IPS-15b (cell line): Measurements from ENCODE around the gene ANKK1.

Experiments
- H3K27me3 ChIP-seq: one replicate; pipeline ENCODE4 v1.6.1; 2013; ENCODE audit warnings: low read length; ENCODE audit not compliant: control insufficient read depth, insufficient read depth
- H3K36me3 ChIP-seq: one replicate; pipeline ENCODE4 v1.6.1; 2013; ENCODE audit warnings: low read length; ENCODE audit not compliant: control insufficient read depth, insufficient read depth
- H3K4me1 ChIP-seq: one replicate; pipeline ENCODE4 v1.6.1; 2013; ENCODE audit warnings: mild to moderate bottlenecking, low read length; ENCODE audit not compliant: control insufficient read depth, insufficient read depth
- H3K4me3 ChIP-seq: one replicate; pipeline ENCODE4 v1.5.1; 2013; ENCODE audit warnings: low read depth, low read length
- H3K9ac ChIP-seq: one replicate; pipeline ENCODE4 v1.6.1; 2013; ENCODE audit warnings: low read depth, mild to moderate bottlenecking, low read length
- H3K9me3 ChIP-seq: one replicate; pipeline ENCODE4 v1.6.1; 2013; ENCODE audit warnings: mild to moderate bottlenecking, low read length; ENCODE audit not compliant: control insufficient read depth, insufficient read depth

Gene ANKK1

GRCh38 chr11:113384551-113384950 is 3.0 kb upstream of the ANKK1 start:
- Histone ChIP-seq H3K9ac (no peak overlapping the region), H3K9me3 (no peaks in the 10 kb centered on the region), H3K27me3 (peaks cover 8% of the 10 kb centered on the region), H3K4me1 (peaks cover 9% of the 10 kb centered on the region), H3K36me3 (no peaks in the 10 kb centered on the region), H3K4me3 (no peak overlapping the region)

DNA sequence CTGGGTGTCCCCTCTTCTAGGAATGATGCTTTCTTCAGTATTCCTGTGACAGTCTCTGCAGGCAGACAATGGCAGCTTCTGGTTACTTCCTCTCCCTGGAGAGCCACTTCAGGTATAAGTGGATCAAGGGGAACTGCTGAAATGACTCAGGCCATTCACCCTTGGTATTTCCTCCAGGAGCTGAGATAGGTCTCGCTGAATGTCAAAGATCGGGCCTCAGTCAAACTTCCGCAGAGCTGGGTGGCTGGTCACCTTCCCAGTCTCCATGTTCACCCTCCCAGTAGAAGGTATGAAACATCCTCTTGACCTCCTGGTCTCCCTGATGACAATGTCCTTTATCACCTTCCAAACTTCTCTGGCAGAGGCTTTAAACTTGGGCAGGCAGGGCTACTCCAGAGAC is 1.8 kb upstream of the ANKK1 start:
- H3K4me3 ChIP-seq: no peak overlapping the region
- no peak overlapping the region for H3K9ac ChIP-seq
- no peaks in the 10 kb centered on the region for H3K9me3 ChIP-seq
- H3K27me3 ChIP-seq: peaks cover 8% of the 10 kb centered on the region
- H3K36me3 ChIP-seq: no peaks in the 10 kb centered on the region
- H3K4me1 ChIP-seq: peaks cover 9% of the 10 kb centered on the region

DNA sequence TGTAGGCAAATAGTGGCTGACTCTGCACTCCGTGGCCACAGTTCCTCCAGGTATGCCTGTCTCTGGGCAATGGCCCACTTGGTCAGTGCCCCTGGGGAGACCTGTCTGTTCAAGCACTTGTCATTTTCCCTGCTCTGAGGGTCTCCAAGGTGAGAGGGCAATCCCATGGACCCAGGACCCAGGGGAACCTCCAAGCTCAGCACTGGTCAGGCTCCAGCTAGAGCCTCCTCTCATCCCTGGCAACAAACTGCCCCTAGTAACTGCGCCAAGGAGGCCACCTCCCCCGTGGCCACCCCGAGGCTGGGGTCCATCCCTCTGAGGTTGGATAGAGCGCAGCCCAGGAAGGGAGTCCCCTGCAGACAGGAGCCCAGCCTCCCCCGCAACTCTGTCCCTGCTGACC is 713 bp upstream of the ANKK1 start:
- no peak overlapping the region for H3K4me3 ChIP-seq
- H3K36me3 ChIP-seq: no peaks in the 10 kb centered on the region
- H3K9me3 ChIP-seq: no peaks in the 10 kb centered on the region
- peaks cover 8% of the 10 kb centered on the region for H3K27me3 ChIP-seq
- peaks cover 9% of the 10 kb centered on the region for H3K4me1 ChIP-seq
- no peak overlapping the region for H3K9ac ChIP-seq

DNA sequence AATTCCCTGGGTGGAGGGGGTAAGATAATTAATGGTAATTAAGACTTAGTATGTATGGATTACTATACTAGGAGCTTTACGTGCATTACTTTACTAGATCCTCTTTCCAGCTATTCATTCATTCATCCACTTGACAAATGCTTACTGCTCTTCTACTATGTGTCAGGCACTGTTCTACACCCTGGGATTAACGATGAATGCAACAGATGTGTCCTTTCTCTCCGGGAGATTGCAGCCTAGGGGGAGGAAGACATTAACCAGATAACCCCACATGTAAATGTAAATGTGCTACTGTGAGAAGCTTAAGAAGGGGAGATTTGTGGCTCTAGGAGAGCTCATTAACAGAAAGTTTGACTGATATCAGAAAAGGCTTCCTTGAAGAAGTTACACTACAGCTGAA is 1.7 kb downstream of the ANKK1 start:
- H3K9me3 ChIP-seq: no peaks in the 10 kb centered on the region

DNA sequence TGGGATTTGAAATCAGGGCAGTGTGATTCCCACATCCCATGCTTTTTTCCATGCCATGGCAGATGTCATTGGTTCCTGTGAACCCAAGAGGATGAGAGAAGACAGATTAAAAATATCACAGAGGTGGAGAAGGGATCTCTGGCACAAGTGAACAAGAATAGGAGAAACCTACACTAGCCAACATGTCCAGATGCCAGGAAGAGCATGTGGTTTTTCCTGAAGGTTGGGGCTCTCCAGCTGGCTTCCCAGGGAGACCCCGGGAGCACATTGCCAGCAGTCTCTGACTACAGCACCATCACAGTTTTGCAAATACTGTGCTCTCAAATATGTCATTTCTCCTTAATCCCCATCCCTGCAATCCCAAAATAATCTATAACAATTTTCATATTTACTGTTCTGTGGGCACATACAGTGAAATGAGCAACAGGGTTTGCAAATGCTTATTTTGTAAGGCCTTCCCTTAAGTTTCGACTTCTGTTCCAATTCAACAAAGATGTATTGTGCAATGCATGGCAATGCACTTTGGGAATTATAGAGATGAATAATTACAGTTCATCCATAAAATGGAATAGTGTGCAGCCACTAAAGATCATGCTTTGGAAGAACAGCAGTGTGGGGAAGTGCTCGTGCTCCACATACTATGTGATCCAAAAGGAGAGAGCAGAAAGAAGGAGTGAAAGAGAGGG is 4.8 kb downstream of the ANKK1 start:
- Histone ChIP-seq H3K27me3 (peaks cover 3% of the 10 kb centered on the region), H3K4me1 (peaks cover under 1% of the 10 kb centered on the region), H3K9ac (no peak overlapping the region), H3K9me3 (no peaks in the 10 kb centered on the region), H3K36me3 (no peaks in the 10 kb centered on the region), H3K4me3 (no peak overlapping the region)

More for the DNA sequence above, 1.7 kb downstream of the ANKK1 start:
- Histone ChIP-seq H3K36me3 (no peaks in the 10 kb centered on the region), H3K4me1 (peaks cover 9% of the 10 kb centered on the region), H3K9ac (no peak overlapping the region), H3K4me3 (no peak overlapping the region), H3K27me3 (peaks cover 8% of the 10 kb centered on the region)

DNA sequence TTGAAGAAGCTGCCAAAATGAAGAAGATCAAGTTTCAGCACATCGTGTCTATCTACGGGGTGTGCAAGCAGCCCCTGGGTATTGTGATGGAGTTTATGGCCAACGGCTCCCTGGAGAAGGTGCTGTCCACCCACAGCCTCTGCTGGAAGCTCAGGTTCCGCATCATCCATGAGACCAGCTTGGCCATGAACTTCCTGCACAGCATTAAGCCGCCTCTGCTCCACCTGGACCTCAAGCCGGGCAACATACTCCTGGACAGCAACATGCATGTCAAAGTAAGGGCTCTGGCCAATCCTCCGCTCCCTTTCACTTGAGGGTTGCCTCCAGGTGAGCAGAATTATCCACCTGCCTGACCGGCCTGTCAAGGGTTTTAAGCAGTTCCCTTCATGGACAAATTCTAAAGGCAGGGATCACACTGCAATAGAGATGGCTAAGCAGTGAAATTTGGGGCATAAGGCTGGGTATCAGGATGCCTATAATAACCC is 6.0 kb downstream of the ANKK1 start:
- H3K4me1 ChIP-seq: no peaks in the 10 kb centered on the region
- no peak overlapping the region for H3K4me3 ChIP-seq
- no peaks in the 10 kb centered on the region for H3K27me3 ChIP-seq
- no peak overlapping the region for H3K9ac ChIP-seq
- H3K36me3 ChIP-seq: no peaks in the 10 kb centered on the region
- no peaks in the 10 kb centered on the region for H3K9me3 ChIP-seq

DNA sequence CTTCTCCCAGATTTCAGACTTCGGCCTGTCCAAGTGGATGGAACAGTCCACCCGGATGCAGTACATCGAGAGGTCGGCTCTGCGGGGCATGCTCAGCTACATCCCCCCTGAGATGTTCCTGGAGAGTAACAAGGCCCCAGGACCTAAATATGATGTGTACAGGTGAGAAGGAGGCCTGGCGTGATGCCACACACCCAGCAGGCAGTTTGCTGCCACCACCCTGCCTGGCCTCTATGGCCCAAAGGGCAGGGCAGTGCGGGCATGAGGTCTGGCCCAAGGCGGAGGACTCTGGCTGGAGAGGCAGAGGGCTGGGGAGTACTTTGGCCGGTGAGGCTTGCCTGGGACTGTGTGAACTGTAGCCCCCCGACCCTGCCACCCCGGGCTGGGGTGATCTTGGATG is 7.3 kb downstream of the ANKK1 start:
- Histone ChIP-seq H3K36me3 (no peaks in the 10 kb centered on the region), H3K27me3 (no peaks in the 10 kb centered on the region), H3K9ac (no peak overlapping the region), H3K9me3 (no peaks in the 10 kb centered on the region), H3K4me1 (no peaks in the 10 kb centered on the region), H3K4me3 (no peak overlapping the region)

- no peaks in the 10 kb centered on the region for H3K36me3 ChIP-seq
- H3K4me3 ChIP-seq: no peak overlapping the region
- H3K9ac ChIP-seq: no peak overlapping the region
- H3K9me3 ChIP-seq: no peaks in the 10 kb centered on the region
- H3K27me3 ChIP-seq: no peaks in the 10 kb centered on the region
- H3K4me1 ChIP-seq: no peaks in the 10 kb centered on the region
Measured at GRCh38 chr11:113395782-113396336, 8.3 kb downstream of the ANKK1 start.

DNA sequence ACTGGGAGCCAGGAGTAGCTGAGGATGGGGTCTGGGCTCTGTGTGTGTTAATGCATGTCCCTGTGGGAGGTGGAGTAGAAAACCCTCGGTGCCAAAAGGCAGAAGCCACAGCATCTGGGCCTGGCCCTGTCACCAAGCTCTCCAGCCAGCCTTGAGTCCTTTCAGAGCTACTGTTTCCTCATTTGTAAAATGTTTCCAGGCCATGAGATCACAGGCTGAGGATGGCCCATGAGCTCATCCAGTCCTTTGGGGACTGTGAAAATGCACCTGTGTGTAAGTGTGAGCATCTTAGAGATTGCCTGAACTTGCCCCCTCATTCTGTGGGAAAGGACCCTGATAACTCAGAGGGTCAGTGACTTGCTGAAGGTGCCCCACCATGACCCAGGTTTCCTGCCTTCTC is 9.1 kb downstream of the ANKK1 start:
- Histone ChIP-seq H3K27me3 (no peaks in the 10 kb centered on the region), H3K4me1 (no peaks in the 10 kb centered on the region), H3K9ac (no peak overlapping the region), H3K36me3 (no peaks in the 10 kb centered on the region), H3K4me3 (no peak overlapping the region), H3K9me3 (no peaks in the 10 kb centered on the region)

GRCh38 chr11:113397212-113397611 is 9.6 kb downstream of the ANKK1 start:
- Histone ChIP-seq H3K9me3 (no peaks in the 10 kb centered on the region), H3K4me1 (no peaks in the 10 kb centered on the region)

GRCh38 chr11:113397821-113398220 is 10.2 kb downstream of the ANKK1 start:
- Histone ChIP-seq H3K27me3 (no peaks in the 10 kb centered on the region), H3K9me3 (no peaks in the 10 kb centered on the region), H3K4me3 (no peak overlapping the region), H3K36me3 (no peaks in the 10 kb centered on the region), H3K4me1 (no peaks in the 10 kb centered on the region), H3K9ac (no peak overlapping the region)

More at GRCh38 chr11:113397212-113397611, 9.6 kb downstream of the ANKK1 start:
- Histone ChIP-seq H3K36me3 (no peaks in the 10 kb centered on the region), H3K4me3 (no peak overlapping the region), H3K9ac (no peak overlapping the region), H3K27me3 (no peaks in the 10 kb centered on the region)

DNA sequence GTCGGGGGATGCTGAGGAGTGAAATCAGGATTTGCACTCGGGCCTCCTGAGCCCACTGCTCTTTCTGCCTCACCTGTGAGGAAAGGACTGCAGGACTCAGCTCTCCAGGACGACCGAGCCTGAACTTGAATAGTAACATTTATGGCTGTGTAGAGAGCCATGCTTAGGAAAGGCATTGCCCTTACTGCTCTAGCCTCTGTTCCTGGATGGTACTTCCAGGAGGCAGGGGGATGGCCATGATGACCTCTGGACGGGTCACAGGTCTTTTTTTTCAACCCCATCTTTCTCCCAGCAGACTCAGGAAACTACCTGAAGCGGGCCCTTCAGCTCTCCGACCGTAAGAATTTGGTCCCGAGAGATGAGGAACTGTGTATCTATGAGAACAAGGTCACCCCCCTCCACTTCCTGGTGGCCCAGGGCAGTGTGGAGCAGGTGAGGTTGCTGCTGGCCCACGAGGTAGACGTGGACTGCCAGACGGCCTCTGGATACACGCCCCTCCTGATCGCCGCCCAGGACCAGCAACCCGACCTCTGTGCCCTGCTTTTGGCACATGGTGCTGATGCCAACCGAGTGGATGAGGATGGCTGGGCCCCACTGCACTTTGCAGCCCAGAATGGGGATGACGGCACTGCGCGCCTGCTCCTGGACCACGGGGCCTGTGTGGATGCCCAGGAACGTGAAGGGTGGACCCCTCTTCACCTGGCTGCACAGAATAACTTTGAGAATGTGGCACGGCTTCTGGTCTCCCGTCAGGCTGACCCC is 11.3 kb downstream of the ANKK1 start:
- no peaks in the 10 kb centered on the region for H3K4me1 ChIP-seq
- no peak overlapping the region for H3K9ac ChIP-seq
- no peak overlapping the region for H3K4me3 ChIP-seq
- no peaks in the 10 kb centered on the region for H3K9me3 ChIP-seq
- no peaks in the 10 kb centered on the region for H3K27me3 ChIP-seq
- no peaks in the 10 kb centered on the region for H3K36me3 ChIP-seq
